Natural killer cell (primary cell): Measurements from ENCODE around the gene SEC14L5. TPM values are rescaled to one million over a fixed set of nuclear protein-coding genes. Genes with fewer than 3 reads are reported as not detected.

Experiments used
- ATAC-seq, 3 donors: fragments of 150-1000 bp in 2 of 3; fragments of 200-7000 bp in 1 of 3; cut with Tn5 transposase; 1 replicate in 1 of 3; 2 replicates in 2 of 3; pipeline ENCODE4 v1.10.0; 2021; ENCODE audit warnings: mild to moderate bottlenecking in 2 of 3, moderate library complexity in 2 of 3
- DNase-seq, 2 donors: peaks; one replicate each; pipeline versions ENCODE4 v3.0.0 to v3.0.0-alpha.2; 2013 to 2021; ENCODE audit warnings: mixed read lengths in 1 of 2
- H3K27ac ChIP-seq: one replicate; pipeline ENCODE4 v1.5.1; 2013; ENCODE audit warnings: mild to moderate bottlenecking, low read length
- H3K27me3 ChIP-seq: one replicate; pipeline ENCODE4 v1.6.1; 2013; ENCODE audit warnings: low read length; ENCODE audit not compliant: control insufficient read depth, insufficient read depth
- H3K36me3 ChIP-seq: one replicate; pipeline ENCODE4 v1.6.1; 2013; ENCODE audit warnings: low read length; ENCODE audit not compliant: control insufficient read depth, insufficient read depth
- H3K4me1 ChIP-seq: one replicate; pipeline ENCODE4 v1.6.1; 2013; ENCODE audit warnings: low read length; ENCODE audit not compliant: control insufficient read depth, insufficient read depth
- H3K4me3 ChIP-seq: one replicate; pipeline ENCODE4 v1.5.1; 2013; ENCODE audit warnings: low read length
- H3K9me3 ChIP-seq: one replicate; pipeline ENCODE4 v1.6.1; 2013; ENCODE audit warnings: low read length; ENCODE audit not compliant: control insufficient read depth, insufficient read depth
- H3K27ac Mint-ChIP-seq, 2 donors: one replicate each; pipeline ENCODE4 v1.8.0; 2022; ENCODE audit warnings: mild to moderate bottlenecking in 2 of 2, mixed read lengths in 2 of 2, moderate library complexity in 1 of 2
- H3K27me3 Mint-ChIP-seq, 2 donors: one replicate each; pipeline ENCODE4 v1.8.0; 2022; ENCODE audit warnings: low read depth in 2 of 2, mixed read lengths in 2 of 2
- H3K36me3 Mint-ChIP-seq: one replicate; pipeline ENCODE4 v1.8.0; 2022; ENCODE audit warnings: mixed read lengths
- H3K4me1 Mint-ChIP-seq, 2 donors: one replicate each; pipeline ENCODE4 v1.8.0; 2022; ENCODE audit warnings: mixed read lengths in 2 of 2
- H3K4me3 Mint-ChIP-seq: one replicate; pipeline ENCODE4 v1.8.0; 2022; ENCODE audit warnings: mild to moderate bottlenecking, moderate library complexity, mixed read lengths
- H3K9me3 Mint-ChIP-seq, 2 donors: one replicate each; pipeline ENCODE4 v1.8.0; 2022; ENCODE audit warnings: mixed read lengths in 2 of 2
- WGBS: methylation state at CpG from one replicate; pipeline ENCODE4 v1.1.7; 2013; ENCODE audit warnings: missing lambda C conversion rate; ENCODE audit not compliant: insufficient coverage; 5-methylcytosine and 5-hydroxymethylcytosine counted together
- intact Hi-C: fragments of 100-400 bp; cut with micrococcal nuclease; formaldehyde crosslinking; loops from one replicate; pipeline ENCODE4 v1.14.2; 2022
- total RNA-seq, 4 donors: library from RNA; stranded (reverse); fragments of 120-200 nt in 1 of 4; gene quantifications; one replicate each; pipeline versions ENCODE4 v1.2.3 to v1.2.4, GENCODE V29; 2013 to 2022
- TF ChIP-seq, protein P1 (sequence below): fragments of 200-600 bp; IDR thresholded peaks from one replicate; pipeline ENCODE4 v1.8.0; 2022; ENCODE audit warnings: antibody characterized with exemption

The SEC14L5 gene
- total RNA-seq, 3 donors from 2014 or later (not counting 1 experiment from before 2014, with no cell fraction given) = 0.27 to 1.1 (median 0.93) TPM

GRCh38 chr16:4923853-4924252 is 34.3 kb upstream of the SEC14L5 start:
- H3K9me3 ChIP-seq = peaks cover 8% of the 10 kb centered on the region
- no peaks in the 10 kb centered on the region for H3K4me1 ChIP-seq
- H3K27ac ChIP-seq = no peak overlapping the region
- H3K36me3 Mint-ChIP-seq = peaks cover 7% of the 10 kb centered on the region
- H3K27ac Mint-ChIP-seq = no peak overlapping the region
- H3K9me3 Mint-ChIP-seq = peaks cover 0 to 6% of the 10 kb centered on the region in 2 donors
- H3K4me1 Mint-ChIP-seq = no peaks in the 10 kb centered on the region
- H3K4me3 Mint-ChIP-seq = no peak overlapping the region
- TF ChIP-seq, protein P1, sequence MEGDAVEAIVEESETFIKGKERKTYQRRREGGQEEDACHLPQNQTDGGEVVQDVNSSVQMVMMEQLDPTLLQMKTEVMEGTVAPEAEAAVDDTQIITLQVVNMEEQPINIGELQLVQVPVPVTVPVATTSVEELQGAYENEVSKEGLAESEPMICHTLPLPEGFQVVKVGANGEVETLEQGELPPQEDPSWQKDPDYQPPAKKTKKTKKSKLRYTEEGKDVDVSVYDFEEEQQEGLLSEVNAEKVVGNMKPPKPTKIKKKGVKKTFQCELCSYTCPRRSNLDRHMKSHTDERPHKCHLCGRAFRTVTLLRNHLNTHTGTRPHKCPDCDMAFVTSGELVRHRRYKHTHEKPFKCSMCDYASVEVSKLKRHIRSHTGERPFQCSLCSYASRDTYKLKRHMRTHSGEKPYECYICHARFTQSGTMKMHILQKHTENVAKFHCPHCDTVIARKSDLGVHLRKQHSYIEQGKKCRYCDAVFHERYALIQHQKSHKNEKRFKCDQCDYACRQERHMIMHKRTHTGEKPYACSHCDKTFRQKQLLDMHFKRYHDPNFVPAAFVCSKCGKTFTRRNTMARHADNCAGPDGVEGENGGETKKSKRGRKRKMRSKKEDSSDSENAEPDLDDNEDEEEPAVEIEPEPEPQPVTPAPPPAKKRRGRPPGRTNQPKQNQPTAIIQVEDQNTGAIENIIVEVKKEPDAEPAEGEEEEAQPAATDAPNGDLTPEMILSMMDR = no peak
- no peaks in the 10 kb centered on the region for H3K36me3 ChIP-seq
- no peak overlapping the region for H3K4me3 ChIP-seq
- H3K27me3 Mint-ChIP-seq = no peaks in the 10 kb centered on the region
- no peak for DNase-seq
- 89% methylated on average over 6 of the region's 6 CpGs for WGBS
- no peak for ATAC-seq
- intact Hi-C loops = no loop called here
- H3K27me3 ChIP-seq = no peaks in the 10 kb centered on the region

- 76% methylated on average over 12 of the region's 12 CpGs for WGBS
- intact Hi-C loops = no loop called here
- Mint-ChIP-seq H3K4me3 (no peak overlapping the region), H3K27me3 (peaks cover 0 to 4% of the 10 kb centered on the region in 2 donors), H3K36me3 (peaks cover 7% of the 10 kb centered on the region), H3K4me1 (no peaks in the 10 kb centered on the region), H3K27ac (no peak overlapping the region), H3K9me3 (peaks cover 0 to 6% of the 10 kb centered on the region in 2 donors)
- Histone ChIP-seq H3K4me3 (no peak overlapping the region), H3K9me3 (peaks cover 8% of the 10 kb centered on the region), H3K27me3 (no peaks in the 10 kb centered on the region), H3K27ac (no peak overlapping the region), H3K36me3 (no peaks in the 10 kb centered on the region), H3K4me1 (no peaks in the 10 kb centered on the region)
- no peak for DNase-seq
- TF ChIP-seq, protein P1 = no peak
- ATAC-seq = no peak
Observed at GRCh38 chr16:4924593-4925292, 33.4 kb upstream of the SEC14L5 start.

- no peaks in the 10 kb centered on the region for H3K36me3 ChIP-seq
- no peak overlapping the region for H3K27ac Mint-ChIP-seq
- 88% methylated on average over 5 of the region's 5 CpGs for WGBS
- no peak overlapping the region for H3K4me3 ChIP-seq
- no peak overlapping the region for H3K27ac ChIP-seq
- H3K27me3 ChIP-seq = no peaks in the 10 kb centered on the region
- TF ChIP-seq, protein P1 = no peak
- no peak for ATAC-seq
- DNase-seq = no peak
- H3K4me1 ChIP-seq = no peaks in the 10 kb centered on the region
- H3K9me3 Mint-ChIP-seq = peaks cover 0 to 6% of the 10 kb centered on the region in 2 donors
- H3K9me3 ChIP-seq = peaks cover 8% of the 10 kb centered on the region
- intact Hi-C loops = no loop called here
- peaks cover 7% of the 10 kb centered on the region for H3K36me3 Mint-ChIP-seq
- H3K4me1 Mint-ChIP-seq = no peaks in the 10 kb centered on the region
- H3K4me3 Mint-ChIP-seq = no peak overlapping the region
- peaks cover 0 to 6% of the 10 kb centered on the region in 2 donors for H3K27me3 Mint-ChIP-seq
Observed at GRCh38 chr16:4925293-4925607, 32.9 kb upstream of the SEC14L5 start.

DNA sequence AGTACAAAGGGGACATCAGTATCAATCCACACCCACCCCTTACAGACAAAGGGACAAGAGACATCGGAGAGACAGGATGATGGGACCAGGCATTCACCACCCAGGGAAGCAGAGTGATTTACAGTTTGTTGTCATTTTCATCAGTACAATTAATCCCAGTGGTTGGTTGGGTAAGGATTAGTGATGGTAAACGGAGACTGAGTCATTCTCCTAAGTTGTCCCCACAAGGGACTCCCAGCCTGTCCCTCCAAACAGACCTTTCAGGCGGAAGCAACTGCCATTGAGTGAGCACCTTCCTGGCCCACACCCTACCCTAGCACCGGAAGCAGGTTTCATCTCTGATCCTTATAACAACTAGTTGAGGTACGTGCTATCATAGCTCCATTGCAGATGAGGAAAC is 32.3 kb upstream of the SEC14L5 start:
- Mint-ChIP-seq H3K9me3 (peaks cover 0 to 6% of the 10 kb centered on the region in 2 donors), H3K27me3 (peaks cover 0 to 9% of the 10 kb centered on the region in 2 donors), H3K4me1 (no peaks in the 10 kb centered on the region), H3K27ac (no peak overlapping the region), H3K4me3 (no peak overlapping the region), H3K36me3 (peaks cover 7% of the 10 kb centered on the region)
- Histone ChIP-seq H3K9me3 (peaks cover 8% of the 10 kb centered on the region), H3K36me3 (no peaks in the 10 kb centered on the region), H3K4me1 (no peaks in the 10 kb centered on the region), H3K27me3 (no peaks in the 10 kb centered on the region), H3K4me3 (no peak overlapping the region), H3K27ac (no peak overlapping the region)
- no peak for ATAC-seq
- WGBS = 93% methylated on average over 4 of the region's 5 CpGs
- intact Hi-C loops = no loop called here
- DNase-seq = no peak
- TF ChIP-seq, protein P1 = no peak
